SK-N-SH treated with all-trans-retinoic acid at 6 μM for 48 hours (cell line): ENCODE data around the gene HTT.

Experiments used
- ATAC-seq: fragments of 200-7000 bp; cut with Tn5 transposase; 3 replicates; pipeline ENCODE4 v1.9.1; 2020; ENCODE audit warnings: mild to moderate bottlenecking, moderate library complexity
- BACH2 ChIP-seq: fragments of 250-450 bp; sonication (Bioruptor Pico); IDR thresholded peaks from 2 replicates; pipeline ENCODE4 v1.9.0; 2021; ENCODE audit warnings: mild to moderate bottlenecking, borderline replicate concordance
- CREB5 ChIP-seq: fragments of 250-450 bp; sonication (Bioruptor Pico); IDR thresholded peaks from 2 replicates; pipeline ENCODE4 v1.5.1; 2020; ENCODE audit warnings: low read depth, mild to moderate bottlenecking, moderate library complexity
- ESRRG ChIP-seq: fragments of 250-450 bp; sonication (Bioruptor Pico); IDR thresholded peaks from 2 replicates; pipeline ENCODE4 v1.6.1; 2021; ENCODE audit warnings: mild to moderate bottlenecking
- GLIS3 ChIP-seq: fragments of 250-450 bp; sonication (Bioruptor Pico); IDR thresholded peaks from 2 replicates; pipeline ENCODE4 v1.5.0; 2020; ENCODE audit warnings: mild to moderate bottlenecking, moderate library complexity
- OSR1 ChIP-seq: fragments of 250-450 bp; sonication (Bioruptor Pico); IDR thresholded peaks from 2 replicates; pipeline ENCODE4 v1.8.0; 2022; ENCODE audit warnings: moderate library complexity, mild to moderate bottlenecking, inconsistent platforms
- PATZ1 ChIP-seq: fragments of 250-450 bp; sonication (Bioruptor Pico); IDR thresholded peaks from 2 replicates; pipeline ENCODE4 v1.8.0; 2020; ENCODE audit warnings: mild to moderate bottlenecking, moderate library complexity, borderline replicate concordance
- POU6F1 ChIP-seq: fragments of 250-450 bp; sonication (Bioruptor Pico); IDR thresholded peaks from 2 replicates; pipeline ENCODE4 v1.8.0; 2021; ENCODE audit warnings: low read depth, mild to moderate bottlenecking, moderate library complexity, borderline replicate concordance
- RARB ChIP-seq: fragments of 250-450 bp; sonication (Bioruptor Pico); IDR thresholded peaks from 2 replicates; pipeline ENCODE4 v1.8.0; 2021; ENCODE audit warnings: mild to moderate bottlenecking, moderate library complexity
- TCF4 ChIP-seq: fragments of 250-450 bp; sonication (Bioruptor Pico); IDR thresholded peaks from 2 replicates; pipeline ENCODE4 v1.8.0; 2021; ENCODE audit warnings: mild to moderate bottlenecking, moderate library complexity, borderline replicate concordance
- TOX ChIP-seq: fragments of 250-450 bp; sonication (Bioruptor Pico); IDR thresholded peaks from 2 replicates; pipeline ENCODE4 v1.8.0; 2021; ENCODE audit warnings: mild to moderate bottlenecking, moderate library complexity, borderline replicate concordance
- ZFP3 ChIP-seq: fragments of 250-450 bp; sonication (Bioruptor Pico); IDR thresholded peaks from 2 replicates; pipeline ENCODE4 v1.5.0; 2020; ENCODE audit warnings: mild to moderate bottlenecking, moderate library complexity
- ZFP30 ChIP-seq: fragments of 450-650 bp; formaldehyde crosslinking; IDR thresholded peaks from 2 replicates; pipeline ENCODE4 v1.5.0; 2022; ENCODE audit warnings: mild to moderate bottlenecking, moderate library complexity
- ZNF70 ChIP-seq: fragments of 450-650 bp; formaldehyde crosslinking; IDR thresholded peaks from 2 replicates; pipeline ENCODE4 v1.5.0; 2020; ENCODE audit warnings: mild to moderate bottlenecking, moderate library complexity
- ZNF8 ChIP-seq: fragments of 450-650 bp; formaldehyde crosslinking; IDR thresholded peaks from 2 replicates; pipeline ENCODE4 v1.5.0; 2020; ENCODE audit warnings: mild to moderate bottlenecking, moderate library complexity

The HTT gene

GRCh38 chr4:3250956-3251690 lies 176.6 kb downstream of the HTT start (continued):
- TF ChIP-seq PATZ1 (CRISPR knock-in tag) (no peak), CREB5 (CRISPR knock-in tag) (no peak), TCF4 (CRISPR knock-in tag) (no peak), ZNF8 (CRISPR knock-in tag) (no peak), ZFP3 (CRISPR knock-in tag) (no peak), GLIS3 (CRISPR knock-in tag) (no peak)

- no peak for ATAC-seq
- TF ChIP-seq CREB5 (CRISPR knock-in tag) = no peak
- TF ChIP-seq, all 23 proteins: peak for 0
Measured at GRCh38 chr4:3251691-3252479, 177.4 kb downstream of the HTT start.

- TF ChIP-seq POU6F1 (CRISPR knock-in tag) = no peak
- TF ChIP-seq ZFP3 (CRISPR knock-in tag) = no peak
- TF ChIP-seq ESRRG (CRISPR knock-in tag) = no peak
- TF ChIP-seq, all 23 proteins: peak for 0
- ATAC-seq = no peak
Measured at GRCh38 chr4:3252480-3252828, 178.0 kb downstream of the HTT start.

GRCh38 chr4:3252831-3253641 lies 178.6 kb downstream of the HTT start:
- TF ChIP-seq ESRRG (CRISPR knock-in tag) (no peak), ZFP30 (no peak), ZNF8 (CRISPR knock-in tag) (no peak), BACH2 (CRISPR knock-in tag) (no peak), CREB5 (CRISPR knock-in tag) (no peak), TOX (no peak), ZNF70 (CRISPR knock-in tag) (no peak), OSR1 (CRISPR knock-in tag) (no peak), RARB (CRISPR knock-in tag) (no peak)
- no peak for ATAC-seq

GRCh38 chr4:3253808-3254207 lies 179.3 kb downstream of the HTT start:
- TF ChIP-seq PATZ1 (CRISPR knock-in tag) (no peak), ZFP3 (CRISPR knock-in tag) (peak; percentile 89)
- no peak for ATAC-seq
